Measurements from ENCODE around the gene DMTF1. TPM values are rescaled to one million over a fixed set of nuclear protein-coding genes. Genes with fewer than 3 reads are reported as not detected.
"Not testable (repeated sequence)": the region's sequence is repeated elsewhere in the genome, so short reads cannot be mapped to it uniquely, and the experiment has no call there.

DMTF1 gene
- total RNA-seq, 1 donor from 2014 or later, result 106 TPM

DNA sequence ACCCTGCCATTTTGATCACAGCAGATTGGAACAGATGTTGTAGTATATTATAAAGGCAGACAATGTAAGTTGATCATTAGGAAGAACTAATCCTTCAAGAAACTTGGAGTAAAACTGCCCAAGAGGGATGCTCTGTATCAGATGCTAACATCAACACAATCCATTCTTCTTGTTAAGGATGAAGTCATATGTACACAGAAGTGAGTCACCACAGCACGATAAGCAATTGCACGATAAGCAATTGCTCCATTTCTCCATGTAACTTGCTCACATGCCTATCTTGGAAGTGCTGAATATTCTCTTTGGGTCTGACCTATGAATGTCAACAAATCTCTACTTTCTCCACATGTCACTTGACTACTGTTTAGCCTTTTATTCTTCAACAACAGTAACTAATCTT, 41.5 kb upstream of the DMTF1 start:
- H3K4me3 Mint-ChIP-seq (ENCODE audit: unreplicated experiment), result no peak overlapping the region
- no peaks in the 10 kb centered on the region for H3K9me3 Mint-ChIP-seq (ENCODE audit: unreplicated experiment)
- TF ChIP-seq, protein P1, sequence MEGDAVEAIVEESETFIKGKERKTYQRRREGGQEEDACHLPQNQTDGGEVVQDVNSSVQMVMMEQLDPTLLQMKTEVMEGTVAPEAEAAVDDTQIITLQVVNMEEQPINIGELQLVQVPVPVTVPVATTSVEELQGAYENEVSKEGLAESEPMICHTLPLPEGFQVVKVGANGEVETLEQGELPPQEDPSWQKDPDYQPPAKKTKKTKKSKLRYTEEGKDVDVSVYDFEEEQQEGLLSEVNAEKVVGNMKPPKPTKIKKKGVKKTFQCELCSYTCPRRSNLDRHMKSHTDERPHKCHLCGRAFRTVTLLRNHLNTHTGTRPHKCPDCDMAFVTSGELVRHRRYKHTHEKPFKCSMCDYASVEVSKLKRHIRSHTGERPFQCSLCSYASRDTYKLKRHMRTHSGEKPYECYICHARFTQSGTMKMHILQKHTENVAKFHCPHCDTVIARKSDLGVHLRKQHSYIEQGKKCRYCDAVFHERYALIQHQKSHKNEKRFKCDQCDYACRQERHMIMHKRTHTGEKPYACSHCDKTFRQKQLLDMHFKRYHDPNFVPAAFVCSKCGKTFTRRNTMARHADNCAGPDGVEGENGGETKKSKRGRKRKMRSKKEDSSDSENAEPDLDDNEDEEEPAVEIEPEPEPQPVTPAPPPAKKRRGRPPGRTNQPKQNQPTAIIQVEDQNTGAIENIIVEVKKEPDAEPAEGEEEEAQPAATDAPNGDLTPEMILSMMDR (IDR thresholded peaks at IDR 0.05; ENCODE audit: unreplicated experiment), result no peak
- no peak for DNase-seq (ENCODE audit: low spot score)
- peaks cover 8% of the 10 kb centered on the region for H3K36me3 Mint-ChIP-seq (ENCODE audit: low read depth, unreplicated experiment)
- no peaks in the 10 kb centered on the region for H3K4me1 Mint-ChIP-seq (ENCODE audit: unreplicated experiment)
- peaks cover 3% of the 10 kb centered on the region for H3K27me3 Mint-ChIP-seq (ENCODE audit: unreplicated experiment)
- no peak overlapping the region for H3K27ac Mint-ChIP-seq (ENCODE audit: unreplicated experiment)

- H3K27ac Mint-ChIP-seq (ENCODE audit: unreplicated experiment), result no peak overlapping the region
- peaks cover 8% of the 10 kb centered on the region for H3K36me3 Mint-ChIP-seq (ENCODE audit: low read depth, unreplicated experiment)
- no peaks in the 10 kb centered on the region for H3K9me3 Mint-ChIP-seq (ENCODE audit: unreplicated experiment)
- TF ChIP-seq, protein P1 (IDR thresholded peaks at IDR 0.05; ENCODE audit: unreplicated experiment), result no peak
- H3K4me1 Mint-ChIP-seq (ENCODE audit: unreplicated experiment), result no peaks in the 10 kb centered on the region
- no peak overlapping the region for H3K4me3 Mint-ChIP-seq (ENCODE audit: unreplicated experiment)
- no peak for DNase-seq (ENCODE audit: low spot score)
- H3K27me3 Mint-ChIP-seq (ENCODE audit: unreplicated experiment), result peaks cover 3% of the 10 kb centered on the region
Measured at GRCh38 chr7:87111877-87112276, 40.4 kb upstream of the DMTF1 start.

- Mint-ChIP-seq H3K27me3 (ENCODE audit: unreplicated experiment) (peaks cover 3% of the 10 kb centered on the region), H3K4me1 (ENCODE audit: unreplicated experiment) (no peaks in the 10 kb centered on the region), H3K36me3 (ENCODE audit: low read depth, unreplicated experiment) (peaks cover 8% of the 10 kb centered on the region), H3K27ac (ENCODE audit: unreplicated experiment) (no peak overlapping the region), H3K4me3 (ENCODE audit: unreplicated experiment) (no peak overlapping the region), H3K9me3 (ENCODE audit: unreplicated experiment) (no peaks in the 10 kb centered on the region)
- no peak for DNase-seq (ENCODE audit: low spot score)
- TF ChIP-seq, protein P1 (IDR thresholded peaks at IDR 0.05; ENCODE audit: unreplicated experiment), result no peak
Measured at GRCh38 chr7:87113077-87113476, 39.2 kb upstream of the DMTF1 start.

DNA sequence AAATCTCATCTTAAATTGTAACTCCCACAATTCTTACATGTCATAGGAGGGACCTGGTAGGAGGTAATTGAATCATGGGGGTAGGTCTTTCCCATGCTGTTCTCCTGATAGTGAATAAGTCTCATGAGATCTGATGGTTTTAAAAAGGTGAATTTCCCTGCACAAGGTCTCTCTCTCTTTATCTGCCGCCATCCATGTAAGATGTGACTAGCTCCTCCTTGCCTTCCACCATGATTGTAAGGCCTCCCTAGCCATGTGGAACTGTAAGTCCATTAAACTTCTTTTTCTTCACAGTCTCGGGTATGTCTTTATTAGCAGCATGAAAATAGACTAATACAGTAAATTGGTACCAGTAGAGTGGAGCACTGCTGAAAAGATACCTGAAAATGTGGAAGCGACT, 38.3 kb upstream of the DMTF1 start:
- H3K4me3 Mint-ChIP-seq (ENCODE audit: unreplicated experiment); H3K27me3 Mint-ChIP-seq (ENCODE audit: unreplicated experiment); DNase-seq (ENCODE audit: low spot score); H3K4me1 Mint-ChIP-seq (ENCODE audit: unreplicated experiment); H3K36me3 Mint-ChIP-seq (ENCODE audit: low read depth, unreplicated experiment); H3K9me3 Mint-ChIP-seq (ENCODE audit: unreplicated experiment); H3K27ac Mint-ChIP-seq (ENCODE audit: unreplicated experiment): not testable (repeated sequence)

DNA sequence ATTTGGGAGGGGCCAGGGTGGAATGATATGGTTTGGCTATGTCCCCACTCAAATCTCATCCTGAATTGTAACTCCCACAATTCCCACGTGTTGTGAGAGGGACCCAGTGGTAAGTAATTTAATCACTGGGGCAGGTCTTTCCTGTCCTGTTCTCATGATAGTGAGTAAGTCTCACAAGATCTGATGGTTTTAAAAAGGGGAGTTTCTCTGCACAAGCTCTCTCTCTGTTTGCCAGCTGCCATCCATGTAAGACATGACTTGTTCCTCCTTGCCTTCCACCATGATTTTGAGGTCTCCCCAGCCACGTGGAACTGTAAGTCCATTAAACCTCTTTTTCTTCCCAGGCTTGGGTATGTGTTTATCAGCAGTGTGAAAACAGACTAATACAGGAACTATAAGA, 36.5 kb upstream of the DMTF1 start:
- H3K36me3 Mint-ChIP-seq (ENCODE audit: low read depth, unreplicated experiment); H3K4me3 Mint-ChIP-seq (ENCODE audit: unreplicated experiment); H3K4me1 Mint-ChIP-seq (ENCODE audit: unreplicated experiment); H3K27ac Mint-ChIP-seq (ENCODE audit: unreplicated experiment); H3K27me3 Mint-ChIP-seq (ENCODE audit: unreplicated experiment); H3K9me3 Mint-ChIP-seq (ENCODE audit: unreplicated experiment); DNase-seq (ENCODE audit: low spot score): not testable (repeated sequence)

DNA sequence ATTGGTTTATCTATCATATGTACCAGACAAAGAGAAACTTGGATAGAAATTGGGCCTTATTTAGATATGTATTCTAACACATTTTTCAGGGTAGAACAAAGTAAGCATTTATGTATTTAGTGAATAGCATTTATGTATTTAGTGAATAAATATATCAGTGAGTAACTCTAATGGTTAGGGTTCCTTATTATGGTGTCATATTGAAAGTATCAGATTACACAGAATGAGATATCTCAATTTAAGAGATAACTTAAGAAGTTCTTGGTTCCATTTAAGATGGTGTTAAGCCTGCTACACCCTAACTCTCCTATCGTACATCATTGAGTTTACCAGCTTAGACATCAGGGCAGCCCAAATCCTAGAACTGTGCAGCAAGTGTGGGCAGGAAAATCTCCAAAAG, 35.9 kb upstream of the DMTF1 start:
- Mint-ChIP-seq H3K27me3 (ENCODE audit: unreplicated experiment) (peaks cover 3% of the 10 kb centered on the region), H3K9me3 (ENCODE audit: unreplicated experiment) (no peaks in the 10 kb centered on the region), H3K36me3 (ENCODE audit: low read depth, unreplicated experiment) (peaks cover 8% of the 10 kb centered on the region), H3K4me1 (ENCODE audit: unreplicated experiment) (no peaks in the 10 kb centered on the region), H3K4me3 (ENCODE audit: unreplicated experiment) (no peak overlapping the region), H3K27ac (ENCODE audit: unreplicated experiment) (no peak overlapping the region)
- DNase-seq (ENCODE audit: low spot score), result no peak
- TF ChIP-seq, protein P1 (IDR thresholded peaks at IDR 0.05; ENCODE audit: unreplicated experiment), result no peak

All from endothelial cell (in vitro differentiated cells).